Astrocyte (in vitro differentiated cells and primary cell): ENCODE measurements around the gene AKAP13.

Source experiments
- CTCF ChIP-seq: IDR thresholded peaks from 2 replicates; pipeline ENCODE4 v1.5.1; 2011; ENCODE audit warnings: low read depth, mild to moderate bottlenecking, inconsistent platforms, low read length, moderate library complexity; ENCODE audit not compliant: insufficient read depth
- EZH2 ChIP-seq: IDR thresholded peaks from 2 replicates; pipeline ENCODE4 v1.6.1; 2012; ENCODE audit warnings: mild to moderate bottlenecking, low read length, inconsistent platforms; ENCODE audit not compliant: insufficient read depth

DNA sequence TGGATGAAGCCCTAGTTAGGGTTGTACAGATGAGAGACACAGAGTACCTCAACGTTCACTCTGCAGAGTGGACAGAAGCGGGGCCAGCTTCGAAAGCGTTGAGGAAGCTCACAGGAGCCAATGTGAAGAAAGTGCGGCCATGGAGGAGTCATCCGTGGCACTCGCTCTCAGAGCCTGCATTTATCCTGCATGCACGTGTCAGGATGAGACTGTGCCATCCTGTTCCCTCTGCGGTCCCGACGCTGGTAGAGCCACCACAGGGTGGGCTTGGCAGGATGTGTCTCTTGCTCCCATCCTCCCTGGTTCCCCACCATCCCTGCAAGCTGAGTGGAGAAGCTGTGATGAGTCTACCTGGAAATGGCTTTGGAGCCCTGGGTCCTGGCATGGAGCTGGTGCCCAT, 375.1 kb downstream of the AKAP13 start:
- TF ChIP-seq CTCF: no peak
- no peak for TF ChIP-seq EZH2
